ENCODE measurements around the gene MPHOSPH6.
A peak's percentile ranks its signal among the peaks of the same experiment; 100 is the strongest.
"Not testable (repeated sequence)": the region's sequence is repeated elsewhere in the genome, so short reads cannot be mapped to it uniquely, and the experiment has no call there.

Gene MPHOSPH6, protein sequence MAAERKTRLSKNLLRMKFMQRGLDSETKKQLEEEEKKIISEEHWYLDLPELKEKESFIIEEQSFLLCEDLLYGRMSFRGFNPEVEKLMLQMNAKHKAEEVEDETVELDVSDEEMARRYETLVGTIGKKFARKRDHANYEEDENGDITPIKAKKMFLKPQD

DNA sequence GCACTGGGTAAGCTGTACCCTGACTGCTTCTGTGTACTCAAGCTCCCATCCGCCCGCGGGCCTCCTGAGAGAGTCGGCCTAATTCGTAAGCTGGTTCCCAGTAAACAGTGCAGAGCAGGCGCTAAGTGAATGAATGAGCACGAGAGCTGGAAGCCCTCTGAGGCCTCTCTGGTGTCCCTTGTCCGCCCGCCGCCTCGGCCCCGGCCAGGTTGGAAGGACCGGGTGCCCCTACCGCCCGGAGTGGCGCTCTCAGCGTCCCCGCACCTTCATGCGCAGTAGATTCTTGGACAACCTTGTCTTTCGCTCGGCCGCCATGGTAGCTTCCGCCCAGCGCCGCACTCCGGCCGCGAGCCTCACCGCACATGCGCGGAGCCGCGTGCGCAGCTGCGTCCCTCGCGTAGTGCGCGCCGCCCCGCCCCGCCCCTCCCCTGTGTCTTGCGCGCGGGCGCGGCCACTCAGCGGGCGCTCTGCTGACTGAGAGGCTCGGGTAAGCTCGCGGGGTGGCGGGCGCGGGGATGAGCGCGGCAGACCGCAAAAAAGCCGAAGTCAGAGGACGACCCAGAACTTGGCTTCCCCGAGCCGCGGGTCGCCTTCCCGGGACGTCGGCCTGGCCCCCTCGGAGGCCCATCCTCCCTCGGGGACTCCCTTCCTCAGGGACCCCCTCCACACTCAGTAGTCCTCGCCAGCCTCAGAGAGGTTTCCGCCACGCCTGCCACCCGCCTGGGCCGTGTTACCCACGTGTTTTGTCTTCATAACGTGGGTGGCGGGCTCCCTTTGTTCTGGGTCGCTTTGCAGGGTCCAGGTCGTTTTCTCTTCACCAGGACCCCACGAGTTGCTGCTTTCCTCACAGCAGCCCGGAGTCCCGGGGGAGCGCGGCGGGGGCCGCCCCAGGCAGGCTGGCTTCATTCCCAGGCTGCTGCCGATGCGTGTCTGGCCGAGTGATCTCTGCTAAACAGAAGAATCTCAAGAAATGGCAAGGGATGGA is at the start of gene MPHOSPH6:
Gene MPHOSPH6, minus strand, starts transcription at position 364 of the 985 bp plus-strand sequence. Its CDS starts 49 bp downstream, at position 315.
- peak; percentile 91 for DNase-seq

DNA sequence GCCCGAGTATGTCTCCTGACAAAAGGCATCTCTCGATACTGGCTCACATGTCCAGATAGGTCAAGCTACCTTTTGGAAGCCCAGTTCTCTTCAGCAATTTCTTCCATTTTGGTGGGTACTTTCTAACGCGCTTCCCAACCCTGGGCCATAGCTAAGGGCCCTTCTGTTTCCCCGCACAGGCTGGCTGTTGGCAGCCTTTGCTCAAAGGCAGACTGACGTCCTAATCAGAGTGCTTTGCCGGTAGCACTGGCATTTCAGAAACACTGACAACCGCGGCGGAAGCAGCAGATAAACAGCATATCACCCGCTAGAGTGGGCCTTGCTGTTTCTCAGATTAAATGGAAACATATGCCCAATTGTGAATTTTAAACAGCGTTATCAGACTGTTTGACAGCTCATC is 49.3 kb upstream of the MPHOSPH6 start:
- no peak for DNase-seq

DNA sequence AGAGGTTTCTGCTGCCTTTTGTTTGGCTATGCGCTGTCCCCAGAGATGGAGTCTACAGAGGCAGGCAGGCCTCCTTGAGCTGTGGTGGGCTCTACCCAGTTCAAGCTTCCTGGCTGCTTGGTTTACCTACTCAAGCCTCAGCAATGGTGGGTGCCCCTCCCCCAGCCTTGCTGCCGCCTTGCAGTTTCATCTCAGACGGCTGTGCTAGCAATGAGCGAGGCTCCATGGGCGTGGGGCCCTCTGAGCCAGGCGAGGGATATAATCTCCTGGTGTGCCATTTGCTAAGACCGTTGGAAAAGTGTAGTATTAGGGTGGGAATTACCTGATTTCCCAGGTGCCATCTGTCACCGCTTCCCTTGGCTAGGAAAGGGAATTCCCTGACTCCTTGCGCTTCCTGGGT is 39.3 kb upstream of the MPHOSPH6 start:
- DNase-seq = not testable (repeated sequence)

DNA sequence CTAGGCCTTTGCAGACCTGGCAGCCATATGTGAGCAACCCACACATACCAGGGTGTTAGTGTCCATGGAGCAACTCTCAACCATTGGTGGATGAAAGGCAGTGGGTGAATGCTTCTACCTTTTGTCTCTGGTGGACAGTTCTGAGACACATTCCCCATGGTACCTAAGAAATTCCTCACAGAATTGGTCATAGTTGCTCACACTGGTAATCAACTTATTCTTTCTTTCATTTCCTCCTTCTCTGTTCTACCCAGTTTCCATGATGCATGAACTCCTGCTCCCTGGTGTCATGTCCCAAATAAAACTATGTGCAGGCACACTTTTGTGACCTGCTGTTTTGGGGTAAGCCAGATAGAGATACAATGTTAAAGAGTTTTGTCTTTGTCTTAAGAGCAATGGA is 33.2 kb upstream of the MPHOSPH6 start:
- DNase-seq = no peak

DNA sequence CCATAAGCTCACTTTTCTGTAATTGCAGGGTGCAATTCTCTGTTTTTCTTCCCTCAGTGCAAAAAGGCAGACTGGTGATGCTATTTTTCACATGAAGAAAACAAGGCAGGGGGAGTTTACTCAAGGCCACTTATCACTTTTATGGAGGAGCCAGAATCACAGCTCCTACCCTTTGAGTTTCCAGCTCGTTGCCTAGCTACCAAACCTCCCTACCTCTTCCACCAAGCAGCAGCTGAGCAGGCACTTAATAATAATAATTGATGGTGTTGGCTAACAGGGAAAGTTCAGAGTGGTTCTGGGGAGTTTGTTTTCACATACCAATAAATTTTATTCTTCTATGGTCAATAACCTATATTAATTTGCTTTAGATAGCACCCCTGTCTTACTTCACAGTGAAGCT is 31.9 kb upstream of the MPHOSPH6 start:
- DNase-seq = no peak

DNA sequence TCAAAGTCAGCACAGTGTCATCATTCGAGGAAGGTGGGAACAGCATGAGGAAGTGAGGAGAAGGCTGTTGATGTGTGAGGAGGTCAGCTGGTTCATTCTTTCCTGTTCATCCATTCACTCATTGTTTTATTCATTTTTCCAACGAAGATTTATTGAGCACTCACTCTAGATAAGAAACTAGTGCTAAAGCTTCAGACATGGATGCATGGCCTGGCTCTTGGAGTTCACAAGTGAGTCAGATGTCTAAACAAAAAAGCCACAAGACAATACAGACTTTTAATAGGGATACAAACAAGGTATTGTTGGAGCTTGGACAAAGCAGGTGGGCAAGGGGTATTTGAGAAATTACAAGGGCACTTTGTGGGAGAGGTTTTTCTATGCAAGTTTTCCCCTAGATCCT is 31.3 kb upstream of the MPHOSPH6 start:
- DNase-seq = no peak

DNA sequence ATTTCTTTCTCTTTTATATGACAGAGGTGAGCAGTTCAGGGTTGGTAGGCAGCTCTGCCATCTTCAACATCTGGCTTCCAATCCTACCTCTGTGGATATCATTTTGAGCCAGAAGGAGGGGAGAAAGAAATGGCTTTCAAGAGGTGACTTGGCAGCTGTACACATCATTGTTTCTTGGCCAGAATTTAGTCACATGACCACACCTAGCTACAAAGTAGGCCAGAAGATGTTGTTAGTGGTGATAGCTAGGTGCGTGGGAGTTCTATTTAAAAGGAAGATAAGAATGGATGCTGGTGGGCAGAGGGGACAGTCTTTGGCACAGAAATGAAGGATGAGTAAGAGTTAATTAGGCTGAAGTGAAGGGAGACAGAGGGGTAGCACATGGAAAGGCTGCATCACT is 29.2 kb upstream of the MPHOSPH6 start:
- DNase-seq = no peak

DNA sequence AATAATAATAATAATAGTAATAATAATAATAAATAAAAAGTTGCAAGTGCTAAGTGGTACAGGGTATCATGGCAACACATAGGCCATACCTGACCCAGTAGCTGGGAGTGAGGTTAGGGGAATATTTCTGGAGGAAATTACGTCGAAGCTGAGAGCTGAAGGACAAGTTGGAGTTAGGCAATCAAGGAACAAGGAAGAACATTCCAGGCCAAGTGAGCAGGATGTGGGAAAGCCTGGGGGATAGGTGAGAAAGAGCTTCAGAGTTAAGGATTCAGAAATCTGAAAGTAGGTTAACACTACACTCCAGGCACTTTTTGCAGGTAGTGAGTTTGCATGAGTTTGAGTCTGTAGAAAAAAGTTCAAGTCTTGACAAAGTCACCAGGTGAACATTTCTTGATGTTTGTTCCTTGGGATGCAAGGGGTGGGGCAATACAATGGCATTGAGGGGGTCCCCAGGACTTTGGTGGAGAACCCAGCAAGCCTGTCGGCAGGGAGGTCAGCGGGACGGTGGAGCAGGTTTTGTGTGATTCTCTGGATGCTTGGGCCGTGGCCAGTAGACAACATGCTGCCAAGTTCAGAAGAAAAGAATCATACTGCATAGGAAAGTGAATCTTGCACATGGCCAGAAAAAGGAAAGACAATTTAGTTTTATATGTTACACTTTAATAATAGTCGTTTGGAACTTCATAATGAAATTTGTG is 27.7 kb upstream of the MPHOSPH6 start:
- no peak for DNase-seq

DNA sequence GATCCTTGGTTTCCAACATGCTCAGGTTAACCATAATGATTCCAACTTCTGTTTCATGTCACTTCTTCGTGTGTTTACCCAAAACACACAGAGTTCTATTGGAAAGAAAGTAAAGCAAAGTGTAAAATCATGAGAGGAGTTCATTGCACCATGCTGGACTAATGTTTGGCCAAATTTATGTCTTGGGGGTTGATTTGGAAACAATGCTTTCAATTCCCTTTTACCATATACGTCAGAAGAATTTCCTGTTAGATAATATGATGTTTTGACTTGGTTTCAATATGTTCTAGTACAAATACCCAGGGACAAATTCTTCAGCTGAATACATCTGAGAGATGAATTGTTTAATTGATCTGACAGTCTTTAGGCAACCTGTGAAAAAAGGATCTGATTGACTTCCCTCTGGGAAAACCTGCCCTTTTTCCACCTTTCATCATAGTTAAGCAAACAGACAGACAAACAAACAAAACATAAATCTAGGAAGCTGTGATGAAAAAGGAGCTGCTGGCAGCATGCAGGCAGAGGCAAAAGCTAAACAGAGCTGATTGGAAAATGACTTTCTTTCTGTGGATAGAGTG is 26.0 kb upstream of the MPHOSPH6 start:
- DNase-seq = no peak

DNA sequence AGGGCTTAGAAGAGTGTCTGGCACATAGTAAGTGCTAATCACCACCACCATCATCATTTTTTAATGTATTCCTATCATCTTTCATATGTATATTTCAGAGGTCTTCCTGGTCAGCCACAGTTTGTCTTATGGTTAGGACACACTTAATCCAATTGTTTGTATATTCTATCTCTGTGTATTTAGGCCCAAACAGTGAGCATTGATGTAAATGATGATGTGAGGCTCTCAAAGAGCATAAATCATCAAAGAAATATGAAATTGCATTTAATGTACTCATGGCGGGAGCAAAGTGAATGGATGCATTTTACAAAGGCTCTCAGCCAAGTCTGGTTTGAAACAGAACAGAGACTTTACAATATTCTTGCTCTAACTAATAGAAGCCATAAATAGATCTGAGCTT is 24.1 kb upstream of the MPHOSPH6 start:
- no peak for DNase-seq

DNA sequence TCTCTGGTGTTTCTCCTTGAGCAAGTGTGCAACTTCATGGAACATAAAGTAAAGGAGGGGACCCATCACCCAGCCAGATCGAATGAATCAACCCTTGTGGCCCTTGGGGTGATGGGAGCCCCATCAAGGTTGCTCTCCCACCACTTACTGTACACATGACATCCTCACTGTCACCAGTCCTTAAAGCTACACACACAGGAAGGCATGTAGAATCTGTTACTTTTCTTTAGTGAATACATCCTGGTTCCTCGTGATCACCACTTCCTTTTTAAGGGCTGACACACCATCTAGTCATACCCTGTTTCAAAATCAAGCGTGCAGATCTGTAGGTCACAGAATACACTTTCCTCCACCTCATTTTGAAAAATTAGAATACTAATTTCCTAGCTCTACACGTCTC is 22.6 kb upstream of the MPHOSPH6 start:
- DNase-seq = no peak

DNA sequence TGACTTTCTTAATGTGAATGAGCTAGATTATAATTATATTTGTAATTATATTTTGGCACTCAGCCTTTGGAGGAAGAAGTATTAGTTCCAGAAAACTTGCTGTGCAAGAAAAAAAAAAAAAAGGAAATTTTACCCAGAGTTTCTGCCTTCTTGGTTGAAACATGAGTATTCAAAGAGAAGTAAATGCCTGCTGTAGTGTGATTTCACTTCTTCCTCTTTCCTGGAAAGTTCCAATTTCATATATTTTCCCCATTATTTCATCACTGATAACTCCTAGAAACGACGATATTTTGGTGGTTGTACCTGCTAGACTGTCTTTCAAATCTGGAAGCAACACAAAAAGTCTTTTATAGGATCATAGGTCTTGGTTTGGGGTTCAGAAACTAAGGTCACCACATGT is 20.4 kb upstream of the MPHOSPH6 start:
- no peak for DNase-seq

DNA sequence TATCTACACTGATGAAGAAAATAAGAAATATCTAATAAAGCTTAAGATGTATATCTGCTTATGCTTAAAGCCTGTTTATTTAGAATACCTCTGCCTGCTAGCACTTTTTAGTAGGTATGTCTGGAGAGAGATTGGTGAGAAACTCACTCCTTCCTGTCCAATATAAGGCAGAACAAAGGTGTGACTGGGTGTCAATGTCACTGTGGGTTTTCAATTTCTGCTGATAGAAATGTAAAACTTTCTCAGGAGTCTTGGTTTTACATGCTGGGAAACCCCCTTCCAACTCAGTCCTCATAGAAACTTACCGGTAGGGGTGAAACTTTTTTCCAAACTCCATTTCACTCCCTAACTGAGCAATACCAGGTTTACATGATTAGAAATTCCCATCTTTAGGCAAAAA is 17.8 kb upstream of the MPHOSPH6 start:
- DNase-seq = no peak

DNA sequence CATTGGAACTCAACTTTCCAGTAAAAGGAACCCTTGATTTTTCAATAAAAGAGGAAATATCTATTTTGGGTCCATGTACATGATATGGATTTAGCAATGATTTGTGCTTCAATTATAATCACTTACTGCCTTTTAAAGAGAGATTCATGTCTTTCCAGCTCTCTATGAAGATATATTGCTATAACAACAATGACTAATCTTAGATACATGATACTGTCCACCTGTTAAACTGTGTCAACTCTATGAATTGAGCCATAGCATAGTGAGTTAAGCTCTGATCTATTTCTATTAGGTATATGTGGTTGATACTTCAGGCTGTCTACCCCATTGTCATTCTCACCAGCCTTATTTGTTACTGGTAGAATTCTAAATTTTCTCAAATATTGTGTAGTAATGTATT is 15.0 kb upstream of the MPHOSPH6 start:
- DNase-seq = no peak

DNA sequence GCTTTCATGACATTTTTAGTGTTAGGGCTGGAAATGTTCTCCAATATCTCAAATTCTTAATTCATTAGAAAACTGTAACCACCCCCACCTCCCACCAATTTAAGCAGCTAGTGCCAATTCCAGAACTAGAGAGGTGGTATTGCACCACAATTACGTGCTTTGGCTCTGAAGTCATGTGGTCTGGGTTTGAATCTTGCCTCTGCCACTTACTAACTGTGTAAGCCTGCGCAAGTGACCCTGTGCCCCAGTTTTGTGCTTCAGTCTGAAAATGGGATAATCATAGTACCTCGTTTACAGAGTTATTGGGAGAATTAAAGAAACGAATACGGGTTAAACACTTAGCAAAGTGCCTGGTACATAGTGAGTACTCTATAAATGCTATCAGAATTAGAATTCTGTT is 14.2 kb upstream of the MPHOSPH6 start:
- DNase-seq = no peak

DNA sequence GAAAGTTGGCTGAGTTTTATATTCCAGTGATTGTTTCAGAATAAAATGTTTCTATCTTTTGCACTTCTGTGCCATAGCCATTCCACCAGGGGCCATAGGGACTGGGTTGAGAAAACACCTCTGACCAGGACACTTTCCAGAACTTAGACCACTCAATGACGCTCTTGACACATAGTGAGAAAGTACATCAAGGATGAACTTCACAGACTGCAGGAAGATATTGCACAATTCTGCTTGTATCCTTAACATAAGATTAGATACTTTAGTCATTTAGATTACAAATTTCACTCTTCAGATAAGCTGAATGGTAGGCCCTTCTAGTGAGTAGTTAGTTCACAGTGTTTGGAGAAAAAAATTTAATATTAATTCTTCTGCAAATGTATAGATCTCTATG is 13.0 kb upstream of the MPHOSPH6 start:
- no peak for DNase-seq

DNA sequence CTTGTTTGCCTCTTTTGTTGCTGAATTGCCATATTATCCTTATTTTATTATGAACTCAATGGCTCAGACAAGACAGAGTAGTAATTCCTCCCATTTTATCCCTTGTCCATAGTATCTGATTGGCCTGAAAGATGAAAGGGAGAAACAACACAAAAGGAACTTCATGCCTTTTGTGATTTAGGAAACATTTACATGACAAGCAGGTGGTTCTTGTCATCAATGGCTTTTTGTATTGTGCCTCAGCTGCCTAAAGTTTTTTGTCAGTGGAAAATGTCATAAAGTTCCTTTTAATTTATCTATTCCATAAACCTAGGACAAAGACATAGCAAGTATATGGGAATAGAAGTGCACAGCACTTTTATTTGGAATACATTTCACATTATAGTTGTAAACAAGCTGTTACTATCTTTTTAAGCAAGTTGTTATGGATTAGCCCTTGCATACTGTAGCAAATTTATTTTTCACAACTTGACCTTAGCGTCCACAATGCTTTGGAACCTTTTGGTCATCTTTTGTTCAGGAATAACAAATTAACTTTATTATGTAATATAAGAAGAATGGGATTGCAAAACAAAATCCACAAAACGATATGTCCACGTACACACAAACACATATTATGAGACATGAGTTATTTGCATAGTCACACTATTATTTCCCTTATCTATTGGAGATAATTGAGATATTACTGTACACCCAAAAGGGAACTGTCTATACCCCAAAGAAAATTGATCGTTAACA is 12.4 kb upstream of the MPHOSPH6 start:
- no peak for DNase-seq

DNA sequence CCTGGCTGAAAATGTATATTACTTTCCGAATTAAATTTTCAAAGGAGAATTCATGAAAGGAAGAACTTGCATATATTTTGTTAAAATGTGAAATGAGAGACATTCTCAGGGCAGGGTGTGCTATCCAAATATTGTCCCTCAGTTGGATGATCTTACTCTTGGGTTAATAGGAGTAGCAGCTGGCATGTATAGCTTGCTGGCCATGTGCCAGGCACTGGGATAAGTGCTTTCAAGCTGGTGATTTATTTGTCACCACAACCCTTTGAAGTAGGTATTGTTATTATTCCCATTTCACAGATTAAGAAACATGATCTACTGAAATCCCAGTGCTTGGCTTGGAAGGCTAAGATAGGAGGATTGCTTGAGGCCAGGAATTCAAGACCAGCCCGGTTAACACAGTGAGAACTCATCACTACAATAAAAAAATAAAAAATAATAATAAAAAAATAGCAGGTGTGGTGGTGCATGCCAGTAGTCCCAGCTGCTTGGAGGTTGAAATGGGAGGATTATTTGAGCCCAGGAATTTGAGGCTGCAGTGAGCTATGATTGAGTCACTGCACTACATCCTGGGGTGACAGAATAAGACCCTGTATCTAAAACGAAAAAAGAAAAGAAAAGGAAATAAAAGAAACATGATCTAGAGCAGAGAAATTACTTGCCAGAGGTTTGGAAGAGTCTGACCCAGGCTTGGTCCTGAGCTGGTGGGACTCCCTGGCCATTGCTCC is 11.6 kb upstream of the MPHOSPH6 start:
- DNase-seq = no peak

DNA sequence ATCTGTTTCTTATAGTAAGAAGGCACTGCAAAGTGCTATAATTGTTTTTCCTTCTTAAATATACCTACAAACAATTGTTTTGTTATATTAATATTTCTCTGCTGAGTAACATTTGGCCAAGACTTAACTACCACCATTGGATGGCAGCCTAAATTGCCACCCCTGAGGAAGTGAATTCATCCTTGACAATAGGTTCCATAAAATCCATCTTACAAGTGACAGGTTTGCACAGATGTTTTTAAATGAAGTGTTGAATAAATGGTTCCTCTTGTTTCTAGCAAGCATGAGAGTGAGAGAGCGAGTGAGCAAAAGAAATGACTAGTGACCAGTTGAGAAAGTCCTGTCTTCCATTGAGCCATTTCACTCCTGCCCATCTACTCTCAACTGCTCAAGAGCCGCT is 8.3 kb upstream of the MPHOSPH6 start:
- DNase-seq = no peak

DNA sequence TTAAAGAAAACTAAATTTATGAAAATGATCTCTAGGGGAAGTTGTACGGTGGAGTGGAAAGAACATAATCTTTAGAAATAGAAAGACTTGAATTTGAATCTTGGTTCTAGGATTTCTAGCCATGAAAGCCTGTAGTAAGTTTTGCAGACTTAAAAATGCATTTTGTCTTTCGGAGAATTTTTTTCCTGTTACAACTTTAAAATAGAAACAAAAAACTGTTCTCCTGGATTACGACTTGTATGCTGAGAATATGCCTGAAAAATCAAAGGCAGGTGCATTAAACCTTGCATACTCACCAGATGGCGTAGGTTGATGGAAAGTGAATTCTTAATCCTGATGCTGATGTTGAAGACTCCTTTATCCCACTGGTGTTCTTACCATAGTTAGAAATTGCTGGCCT is 7.5 kb upstream of the MPHOSPH6 start:
- no peak for DNase-seq

DNA sequence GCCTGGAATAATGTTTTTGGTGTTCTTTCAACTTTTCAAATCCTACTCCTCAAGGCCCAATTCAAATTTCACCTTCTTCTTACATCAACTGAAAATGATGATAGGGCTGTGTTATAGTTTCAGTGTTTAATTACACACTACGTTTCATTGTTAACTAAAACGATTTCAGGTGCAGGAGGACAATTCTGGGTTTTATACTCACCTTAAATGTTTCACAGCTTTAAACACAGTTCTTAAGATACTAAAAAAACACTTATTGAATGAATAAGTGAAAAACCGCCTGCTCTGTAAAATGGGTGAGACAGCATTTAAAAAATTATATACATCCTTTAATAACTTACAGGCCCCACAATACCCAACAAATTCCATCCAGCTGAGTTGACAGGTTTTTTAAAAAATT is 6.2 kb upstream of the MPHOSPH6 start:
- DNase-seq = no peak

DNA sequence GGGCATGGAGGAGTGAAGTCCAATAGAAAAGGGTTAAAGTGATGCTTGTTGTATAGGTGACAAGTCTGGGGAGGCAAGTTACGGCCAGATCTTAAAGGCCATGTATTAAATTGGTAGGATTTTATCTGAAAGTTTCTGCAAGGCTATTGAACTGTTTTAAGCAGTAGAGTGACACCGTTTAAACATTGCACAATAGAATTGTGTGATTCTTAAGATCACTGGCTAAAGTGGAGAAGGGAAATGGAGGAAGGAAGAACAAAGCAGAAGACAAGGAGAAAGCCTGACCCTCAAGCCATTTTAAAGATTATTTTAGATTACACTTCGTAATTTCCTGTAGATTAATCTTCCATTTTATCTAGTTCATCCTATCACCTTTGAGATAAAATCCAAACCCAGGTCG is 5.6 kb upstream of the MPHOSPH6 start:
- DNase-seq = no peak

Measured in activated CD8-positive, alpha-beta memory T cell treated with anti-CD3 and anti-CD28 coated beads, Interleukin-2, amount 50 U/mL, for 4 hours (primary cell).